K562 (cell line): ENCODE measurements around the gene GARNL3. TPM values are rescaled to one million over a fixed set of nuclear protein-coding genes. Genes with fewer than 3 reads are reported as not detected.

Experiments
- CBX2 ChIP-seq: fragments of 200-600 bp; sonication (generic); IDR thresholded peaks from one replicate; pipeline ENCODE4 v1.6.1; 2012; ENCODE audit warnings: mild to moderate bottlenecking, low read length, inconsistent platforms; ENCODE audit not compliant: insufficient read depth, poor library complexity, severe bottlenecking
- E2F8 ChIP-seq: fragments of 450-650 bp; IDR thresholded peaks from 2 replicates; pipeline ENCODE4 v1.7.1; 2018; ENCODE audit warnings: mild to moderate bottlenecking, low read depth; ENCODE audit not compliant: partially characterized antibody
- EZH2 ChIP-seq: IDR thresholded peaks from 2 replicates; pipeline ENCODE4 v1.6.1; 2012; ENCODE audit warnings: low read depth, mild to moderate bottlenecking, inconsistent platforms, low read length, borderline replicate concordance
- LARP7 ChIP-seq: fragments of 450-650 bp; IDR thresholded peaks from 2 replicates; pipeline ENCODE4 v1.6.1; 2016
- NKRF ChIP-seq: fragments of 450-650 bp; IDR thresholded peaks from 2 replicates; pipeline ENCODE4 v1.6.1; 2016; ENCODE audit warnings: borderline replicate concordance
- NR2F6 ChIP-seq: fragments of 450-650 bp; formaldehyde crosslinking; IDR thresholded peaks from 2 replicates; pipeline ENCODE4 v1.4.0; 2020; ENCODE audit warnings: mild to moderate bottlenecking
- POLR2AphosphoS5 ChIP-seq: IDR thresholded peaks from 2 replicates; pipeline ENCODE4 v1.6.1; 2011; ENCODE audit warnings: mild to moderate bottlenecking, low read depth, low read length, moderate library complexity; ENCODE audit not compliant: control insufficient read depth, insufficient read depth
- PREB ChIP-seq: sonication (generic); formaldehyde crosslinking; IDR thresholded peaks from 2 replicates; pipeline ENCODE4 v1.8.1; 2023; ENCODE audit warnings: mild to moderate bottlenecking, missing genetic modification reagents
- SREBF2 ChIP-seq: sonication (generic); formaldehyde crosslinking; IDR thresholded peaks from 2 replicates; pipeline ENCODE4 v1.4.0; 2020; ENCODE audit warnings: mild to moderate bottlenecking, missing genetic modification reagents
- TAF7 ChIP-seq: fragments of 450-650 bp; IDR thresholded peaks from 2 replicates; pipeline ENCODE4 v1.6.1; 2016; ENCODE audit warnings: missing genetic modification characterization, missing compliant biosample characterization
- TEAD4 ChIP-seq, 2 experiments: sonication (generic) in 1 of 2; formaldehyde crosslinking in 1 of 2; IDR thresholded peaks; 2 replicates each; pipeline versions ENCODE4 v1.6.1 to v1.8.0; 2012 to 2022; ENCODE audit warnings: borderline replicate concordance in 1 of 2, inconsistent platforms in 1 of 2, low read length in 1 of 2, mild to moderate bottlenecking in 1 of 2, missing genetic modification reagents in 1 of 2
- ZBTB5 ChIP-seq: fragments of 450-650 bp; IDR thresholded peaks from 2 replicates; pipeline ENCODE4 v1.6.1; 2017; ENCODE audit warnings: antibody characterized with exemption
- ZNF444 ChIP-seq: fragments of 250-450 bp; sonication (Bioruptor Pico); IDR thresholded peaks from 2 replicates; pipeline ENCODE4 v1.4.0; 2020; ENCODE audit warnings: mild to moderate bottlenecking, moderate library complexity
- ZNF695 ChIP-seq: fragments of 450-650 bp; formaldehyde crosslinking; IDR thresholded peaks from 2 replicates; pipeline ENCODE4 v1.4.0; 2020; ENCODE audit warnings: mild to moderate bottlenecking, moderate library complexity
- ZNF764 ChIP-seq: fragments of 250-450 bp; sonication (Bioruptor Pico); IDR thresholded peaks from 2 replicates; pipeline ENCODE4 v1.4.0; 2020; ENCODE audit warnings: low read depth, mild to moderate bottlenecking, moderate library complexity
- polyA plus RNA-seq, 8 experiments: library from polyadenylated mRNA; depleted of rRNA in 4 of 8; stranded (reverse) in 5 of 8; unstranded in 3 of 8; fragments of >200 nt; fragmentation: Nextera tagmentation in 2 of 8; fragmentation: Illumina TruSeq in 1 of 8; extraction: Ambion mirVana in 2 of 8; extraction: Trizol in 1 of 8; gene quantifications; 2 replicates each; pipeline versions ENCODE4 v1.2.1 to v1.2.3, GENCODE V29; 2011 to 2014; ENCODE audit warnings: inconsistent platforms in 1 of 8, missing spikeins in 1 of 8
- total RNA-seq, 7 experiments: library from RNA; depleted of rRNA in 6 of 7; stranded (reverse); fragments of >200 nt in 6 of 7; fragmentation: Illumina TruSeq in 2 of 7; extraction: Trizol in 2 of 7; gene quantifications; 2 replicates each; pipeline versions ENCODE4 v1.2.1 to v1.2.3, GENCODE V29; 2011 to 2021; ENCODE audit warnings: low replicate concordance in 1 of 7
- TF ChIP-seq, protein P1 (sequence below): fragments of 250-450 bp; sonication (Bioruptor Pico); IDR thresholded peaks from 2 replicates; pipeline ENCODE4 v1.5.0; 2020; ENCODE audit warnings: mild to moderate bottlenecking, borderline replicate concordance

GARNL3 gene
- total and polyA plus RNA-seq, 9 of the 15 experiments (the other 6 are each of a cell fraction or from before 2014, with no cell fraction given): 0.35 to 2.7 (median 1.6) TPM

GRCh38 chr9:127423934-127424675, 159.5 kb downstream of the GARNL3 start, which contains the start of gene ZNF79 (continued):
- TF ChIP-seq ZBTB5 (no peak), NR2F6 (no peak), POLR2AphosphoS5 (peak; percentile 95), ZNF444 (no peak), SREBF2 (CRISPR knock-in tag) (no peak), NKRF (peak; percentile 95), EZH2 (no peak), E2F8 (no peak), ZNF695 (no peak), TAF7 (tag) (peak; percentile 35; the same call in 1 of the 2 replicates), TEAD4 (IDR thresholded peaks at IDR 0.05; ENCODE audit: low read length) (peak; percentile 56; the same call in 1 of the 2 replicates), TEAD4 (CRISPR knock-in tag; IDR thresholded peaks at IDR 0.05; ENCODE audit: borderline replicate concordance) (no peak), PREB (CRISPR knock-in tag) (no peak), CBX2 (no peak), LARP7 (no peak), ZNF764 (CRISPR knock-in tag) (0 out of 2 replicates have a peak, but pooled peaks have one; percentile 49)
- TF ChIP-seq, protein P1, sequence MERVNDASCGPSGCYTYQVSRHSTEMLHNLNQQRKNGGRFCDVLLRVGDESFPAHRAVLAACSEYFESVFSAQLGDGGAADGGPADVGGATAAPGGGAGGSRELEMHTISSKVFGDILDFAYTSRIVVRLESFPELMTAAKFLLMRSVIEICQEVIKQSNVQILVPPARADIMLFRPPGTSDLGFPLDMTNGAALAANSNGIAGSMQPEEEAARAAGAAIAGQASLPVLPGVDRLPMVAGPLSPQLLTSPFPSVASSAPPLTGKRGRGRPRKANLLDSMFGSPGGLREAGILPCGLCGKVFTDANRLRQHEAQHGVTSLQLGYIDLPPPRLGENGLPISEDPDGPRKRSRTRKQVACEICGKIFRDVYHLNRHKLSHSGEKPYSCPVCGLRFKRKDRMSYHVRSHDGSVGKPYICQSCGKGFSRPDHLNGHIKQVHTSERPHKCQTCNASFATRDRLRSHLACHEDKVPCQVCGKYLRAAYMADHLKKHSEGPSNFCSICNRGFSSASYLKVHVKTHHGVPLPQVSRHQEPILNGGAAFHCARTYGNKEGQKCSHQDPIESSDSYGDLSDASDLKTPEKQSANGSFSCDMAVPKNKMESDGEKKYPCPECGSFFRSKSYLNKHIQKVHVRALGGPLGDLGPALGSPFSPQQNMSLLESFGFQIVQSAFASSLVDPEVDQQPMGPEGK (CRISPR knock-in tag): no peak
